ENCODE measurements around the gene TNRC6C. TPM values are rescaled to one million over a fixed set of nuclear protein-coding genes. Genes with fewer than 3 reads are reported as not detected.
A peak's percentile ranks its signal among the peaks of the same experiment; 100 is the strongest.

The TNRC6C gene
- total and polyA plus RNA-seq, 2 of the 13 experiments (the other 11 are each of a cell fraction or from before 2014, with no cell fraction given), result 0.66 to 4.9 TPM

- intact Hi-C loops (cut with micrococcal nuclease; ENCODE audit: unreplicated experiment) (no loop called here), in situ Hi-C loops (cut with HindIII; ENCODE audit: extremely low pct_ligation_motif_present, low pct_unique_long_range_greater_than_20kb) (no loop called here)
- Histone ChIP-seq H3K4me2 (ENCODE audit: low read depth, low read length) (no peak overlapping the region), H3K4me1 (ENCODE audit: insufficient read depth, low read length) (no peaks in the 10 kb centered on the region), H3K79me2 (ENCODE audit: insufficient read depth, low read length) (no peaks in the 10 kb centered on the region), H3K27ac (ENCODE audit: extremely low read length, insufficient read depth, low read length) (no peak overlapping the region), H4K20me1 (ENCODE audit: insufficient read depth, low read length) (no peaks in the 10 kb centered on the region), H3K36me3 (replicated peaks in 1 of 2; ENCODE audit: control insufficient read depth in 1 of 2, insufficient read depth in 2 of 2, low read length in 2 of 2) (peaks cover 15 to 45% of the 10 kb centered on the region in 2 experiments), H3K4me3 (replicated peaks in 1 of 3; ENCODE audit: insufficient read depth in 1 of 3, low read depth in 2 of 3, low read length in 3 of 3) (no peak overlapping the region), H2AFZ (ENCODE audit: low read length) (no peak overlapping the region), H3K9ac (ENCODE audit: insufficient read depth, low read depth, low read length) (no peak overlapping the region), H3K27me3 (ENCODE audit: control insufficient read depth in 1 of 2, insufficient read depth in 2 of 2, low read length in 2 of 2) (no peaks in the 10 kb centered on the region), H3K9me3 (ENCODE audit: low read length) (no peaks in the 10 kb centered on the region)
- ChIA-PET POLR2A (no interaction called here), CTCF (ENCODE audit: low intra/inter-chr PET ratio, low total read pairs) (no interaction called here)
- ATAC-seq (no peak), FAIRE-seq (no peak), DNase-seq (ENCODE audit: low spot score) (no peak)
- 96% methylated on average over 19 of the region's 19 CpGs for WGBS (ENCODE audit: low lambda C conversion rate)
- no TSS peak for BruUV-seq (replicated peaks)
- no peak for TF ChIP-seq WIZ (CRISPR knock-in tag; IDR thresholded peaks at IDR 0.05)
- peak; percentile 54 for TF ChIP-seq CEBPB (IDR thresholded peaks at IDR 0.05; ENCODE audit: borderline replicate concordance, low read depth, low read length)
Observed at GRCh38 chr17:78051186-78051972, 92.9 kb downstream of the TNRC6C start.

DNA sequence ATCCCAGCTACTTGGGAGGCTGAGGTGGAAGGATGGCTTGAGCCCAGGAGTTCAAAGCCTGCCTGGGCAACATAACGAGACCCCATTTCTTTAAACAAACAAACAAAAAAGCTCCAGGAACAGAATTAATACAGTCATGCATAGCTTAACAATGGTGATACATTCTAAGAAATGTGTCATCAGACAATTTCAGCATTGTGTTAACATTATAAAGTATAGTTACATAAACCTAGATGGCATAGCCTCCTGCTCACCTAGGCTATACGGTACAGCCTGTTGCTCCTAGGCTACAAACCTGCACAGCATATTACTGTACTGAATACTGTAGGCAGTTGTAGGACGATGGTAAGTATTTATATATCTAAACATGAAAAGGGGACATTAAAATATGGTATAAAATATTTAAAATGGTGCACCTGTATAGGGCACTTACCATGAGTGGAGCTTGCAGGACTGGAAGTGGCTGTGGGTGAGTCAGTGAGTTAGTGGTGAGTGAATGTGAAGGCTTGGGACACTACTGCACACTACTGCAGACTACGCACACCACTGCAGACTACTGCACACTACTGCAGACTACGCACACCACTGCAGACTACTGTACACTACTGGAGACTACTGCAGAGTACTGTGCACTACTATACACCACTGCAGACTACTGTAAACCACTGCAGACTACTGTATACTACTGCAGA lies 95.4 kb downstream of the TNRC6C start:
- H3K4me1 ChIP-seq (ENCODE audit: insufficient read depth, low read length), result no peaks in the 10 kb centered on the region
- no TSS peak for BruUV-seq (replicated peaks)
- no peak overlapping the region for H3K4me3 ChIP-seq (replicated peaks in 1 of 3; ENCODE audit: insufficient read depth in 1 of 3, low read depth in 2 of 3, low read length in 3 of 3)
- 96% methylated on average over 5 of the region's 5 CpGs for WGBS (ENCODE audit: low lambda C conversion rate)
- FAIRE-seq, result no peak
- in situ Hi-C loops (cut with HindIII; ENCODE audit: extremely low pct_ligation_motif_present, low pct_unique_long_range_greater_than_20kb), result no loop called here
- intact Hi-C loops (cut with micrococcal nuclease; ENCODE audit: unreplicated experiment), result no loop called here
- CTCF ChIA-PET (ENCODE audit: low intra/inter-chr PET ratio, low total read pairs), result no interaction called here
- POLR2A ChIA-PET, result no interaction called here
- TF ChIP-seq FOXM1 (CRISPR knock-in tag; IDR thresholded peaks at IDR 0.05) (no peak), PHB2 (IDR thresholded peaks at IDR 0.05; ENCODE audit: partially characterized antibody) (no peak), HNRNPLL (IDR thresholded peaks at IDR 0.05; ENCODE audit: low read depth, low read length, poor library complexity, severe bottlenecking) (no peak), ZNF44 (CRISPR knock-in tag; IDR thresholded peaks at IDR 0.05) (no peak), YEATS4 (CRISPR knock-in tag; IDR thresholded peaks at IDR 0.05; ENCODE audit: borderline replicate concordance) (no peak), ONECUT2 (CRISPR knock-in tag; IDR thresholded peaks at IDR 0.05) (no peak), GABPA (IDR thresholded peaks at IDR 0.05; ENCODE audit: low read depth, low read length) (no peak), GABPA (CRISPR knock-in tag; IDR thresholded peaks at IDR 0.05; ENCODE audit: low read depth) (no peak), TCF7L2 (IDR thresholded peaks at IDR 0.05; ENCODE audit: low read depth, low read length) (no peak), SUZ12 (IDR thresholded peaks at IDR 0.05; ENCODE audit: low read depth, low read length) (no peak), KAT8 (CRISPR knock-in tag; IDR thresholded peaks at IDR 0.05) (no peak)
- no peaks in the 10 kb centered on the region for H3K9me3 ChIP-seq (ENCODE audit: low read length)
- no peak for DNase-seq (ENCODE audit: low spot score)
- H3K9ac ChIP-seq (ENCODE audit: insufficient read depth, low read depth, low read length), result no peak overlapping the region
- H3K27me3 ChIP-seq (ENCODE audit: control insufficient read depth in 1 of 2, insufficient read depth in 2 of 2, low read length in 2 of 2), result no peaks in the 10 kb centered on the region
- no peak; the same call in 2 of the 3 replicates for ATAC-seq
- H3K4me2 ChIP-seq (ENCODE audit: low read depth, low read length), result no peak overlapping the region
- H3K27ac ChIP-seq (ENCODE audit: extremely low read length, insufficient read depth, low read length), result no peak overlapping the region
- H2AFZ ChIP-seq (ENCODE audit: low read length), result no peak overlapping the region
- H3K36me3 ChIP-seq (replicated peaks in 1 of 2; ENCODE audit: control insufficient read depth in 1 of 2, insufficient read depth in 2 of 2, low read length in 2 of 2), result peaks cover 13 to 32% of the 10 kb centered on the region in 2 experiments
- no peaks in the 10 kb centered on the region for H3K79me2 ChIP-seq (ENCODE audit: insufficient read depth, low read length)
- H4K20me1 ChIP-seq (ENCODE audit: insufficient read depth, low read length), result no peaks in the 10 kb centered on the region
